ENCODE measurements around the gene LBX1. TPM values are rescaled to one million over a fixed set of nuclear protein-coding genes. Genes with fewer than 3 reads are reported as not detected.
A peak's percentile ranks its signal among the peaks of the same experiment; 100 is the strongest.

The LBX1 gene
- total RNA-seq, 4 donors from 2014 or later: not detected

GRCh38 chr10:101230183-101230917, 1.1 kb upstream of the LBX1 start:
- H3K4me3 ChIP-seq: no peak overlapping the region
- TF ChIP-seq POLR2A (IDR thresholded peaks at IDR 0.05): no peak
- TF ChIP-seq CTCF (IDR thresholded peaks at IDR 0.05): no peak
- H3K9me3 ChIP-seq: no peaks in the 10 kb centered on the region
- peaks cover 0 to 25% of the 10 kb centered on the region in 2 donors for H3K4me1 ChIP-seq
- no peak overlapping the region for H3K27ac ChIP-seq
- no peaks in the 10 kb centered on the region for H3K36me3 ChIP-seq
- peaks cover 27 to 89% of the 10 kb centered on the region in 2 donors for H3K27me3 ChIP-seq
- DNase-seq: no peak
- intact Hi-C loops (cut with DNase I; ENCODE audit: low total_unique reads): no loop called here

GRCh38 chr10:101228966-101229265, 347 bp downstream of the LBX1 start:
- TF ChIP-seq CTCF (IDR thresholded peaks at IDR 0.05) (no peak), POLR2A (IDR thresholded peaks at IDR 0.05) (no peak)
- intact Hi-C loops (cut with DNase I; ENCODE audit: low total_unique reads): no loop called here
- Histone ChIP-seq H3K9me3 (no peaks in the 10 kb centered on the region), H3K4me3 (no peak overlapping the region), H3K27ac (no peak overlapping the region), H3K36me3 (no peaks in the 10 kb centered on the region), H3K27me3 (peaks cover 35 to 86% of the 10 kb centered on the region in 2 donors), H3K4me1 (peaks cover 0 to 25% of the 10 kb centered on the region in 2 donors)
- DNase-seq: no peak

GRCh38 chr10:101228153-101228965, 904 bp downstream of the LBX1 start:
- no peak for DNase-seq
- Histone ChIP-seq H3K27me3 (peaks cover 36 to 86% of the 10 kb centered on the region in 2 donors), H3K36me3 (no peaks in the 10 kb centered on the region), H3K4me1 (peaks cover 0 to 25% of the 10 kb centered on the region in 2 donors), H3K4me3 (no peak overlapping the region), H3K9me3 (no peaks in the 10 kb centered on the region), H3K27ac (no peak overlapping the region)
- TF ChIP-seq POLR2A (IDR thresholded peaks at IDR 0.05) (no peak), CTCF (IDR thresholded peaks at IDR 0.05) (no peak)
- intact Hi-C loops (cut with DNase I; ENCODE audit: low total_unique reads): no loop called here

- intact Hi-C loops (cut with DNase I; ENCODE audit: low total_unique reads): no loop called here
- Histone ChIP-seq H3K4me3 (peak overlapping the region in 1 of 2 donors; percentile 23), H3K27me3 (peaks cover 42 to 86% of the 10 kb centered on the region in 2 donors), H3K9me3 (no peaks in the 10 kb centered on the region), H3K4me1 (peaks cover 0 to 28% of the 10 kb centered on the region in 2 donors), H3K36me3 (no peaks in the 10 kb centered on the region), H3K27ac (no peak overlapping the region)
- DNase-seq: no peak
- TF ChIP-seq POLR2A (IDR thresholded peaks at IDR 0.05) (no peak), CTCF (IDR thresholded peaks at IDR 0.05) (no peak)
Measured at GRCh38 chr10:101227429-101228152, 1.7 kb downstream of the LBX1 start.

All from uterus (tissue), 4 donors.